ENCODE results near the gene MTHFSD. TPM values are rescaled to one million over a fixed set of nuclear protein-coding genes. Genes with fewer than 3 reads are reported as not detected.

Gene MTHFSD
- total and polyA plus RNA-seq, 4 donors = 9.4 to 28.5 (median 16.6) TPM

- TF ChIP-seq, protein P1, sequence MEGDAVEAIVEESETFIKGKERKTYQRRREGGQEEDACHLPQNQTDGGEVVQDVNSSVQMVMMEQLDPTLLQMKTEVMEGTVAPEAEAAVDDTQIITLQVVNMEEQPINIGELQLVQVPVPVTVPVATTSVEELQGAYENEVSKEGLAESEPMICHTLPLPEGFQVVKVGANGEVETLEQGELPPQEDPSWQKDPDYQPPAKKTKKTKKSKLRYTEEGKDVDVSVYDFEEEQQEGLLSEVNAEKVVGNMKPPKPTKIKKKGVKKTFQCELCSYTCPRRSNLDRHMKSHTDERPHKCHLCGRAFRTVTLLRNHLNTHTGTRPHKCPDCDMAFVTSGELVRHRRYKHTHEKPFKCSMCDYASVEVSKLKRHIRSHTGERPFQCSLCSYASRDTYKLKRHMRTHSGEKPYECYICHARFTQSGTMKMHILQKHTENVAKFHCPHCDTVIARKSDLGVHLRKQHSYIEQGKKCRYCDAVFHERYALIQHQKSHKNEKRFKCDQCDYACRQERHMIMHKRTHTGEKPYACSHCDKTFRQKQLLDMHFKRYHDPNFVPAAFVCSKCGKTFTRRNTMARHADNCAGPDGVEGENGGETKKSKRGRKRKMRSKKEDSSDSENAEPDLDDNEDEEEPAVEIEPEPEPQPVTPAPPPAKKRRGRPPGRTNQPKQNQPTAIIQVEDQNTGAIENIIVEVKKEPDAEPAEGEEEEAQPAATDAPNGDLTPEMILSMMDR (IDR thresholded peaks at IDR 0.05; ENCODE audit: control extremely low read depth, extremely low read depth) = no peak
- ATAC-seq (ENCODE audit: insufficient read depth, low FRiP score) = no peak
- no peak for DNase-seq
- H3K4me3 ChIP-seq = no peak overlapping the region
- H3K27ac ChIP-seq (ENCODE audit: low read depth in 1 of 2, low read length in 1 of 2) = no peak overlapping the region
- WGBS, 2 donors = 93 to 96% methylated on average over 5 of the region's 5 CpGs
- H3K9me3 ChIP-seq (ENCODE audit: control insufficient read depth in 4 of 4, insufficient read depth in 3 of 4, low read length in 3 of 4) = no peaks in the 10 kb centered on the region
- H3K36me3 ChIP-seq (ENCODE audit: control insufficient read depth in 4 of 4, insufficient read depth in 4 of 4, low read length in 4 of 4) = peaks cover 0 to 30% (median 12%) of the 10 kb centered on the region in 4 donors
- no peak overlapping the region for H3K9ac ChIP-seq (ENCODE audit: insufficient read depth in 1 of 2, low read length in 2 of 2)
- H3K4me1 ChIP-seq (ENCODE audit: control insufficient read depth in 5 of 5, insufficient read depth in 5 of 5, low read length in 5 of 5) = peaks cover 0 to 5% (median under 1%) of the 10 kb centered on the region in 5 donors
- H3K27me3 ChIP-seq (ENCODE audit: control insufficient read depth in 3 of 3, insufficient read depth in 3 of 3, low read length in 2 of 3) = no peaks in the 10 kb centered on the region
These were observed 4.8 kb downstream of the MTHFSD start for GRCh38 chr16:86550281-86550680.

DNA sequence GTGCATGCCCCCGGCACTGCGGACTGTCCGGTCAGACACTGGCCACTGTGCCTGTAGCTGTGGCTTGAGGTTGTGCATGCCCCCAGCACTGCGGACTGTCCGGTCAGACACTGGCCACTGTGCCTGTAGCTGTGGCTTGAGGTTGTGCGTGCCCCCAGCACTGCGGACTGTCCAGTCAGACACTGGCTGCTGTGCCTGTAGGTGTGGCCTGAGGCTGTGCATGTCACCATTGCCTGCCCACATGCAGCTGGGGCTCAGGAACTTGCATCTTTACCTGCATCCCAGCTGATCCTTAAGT lies 5.2 kb downstream of the MTHFSD start:
- Histone ChIP-seq H3K27me3 (ENCODE audit: control insufficient read depth in 3 of 3, insufficient read depth in 3 of 3, low read length in 2 of 3) (no peaks in the 10 kb centered on the region), H3K4me1 (ENCODE audit: control insufficient read depth in 5 of 5, insufficient read depth in 5 of 5, low read length in 5 of 5) (peaks cover 0 to 5% (median 0%) of the 10 kb centered on the region in 5 donors), H3K36me3 (ENCODE audit: control insufficient read depth in 4 of 4, insufficient read depth in 4 of 4, low read length in 4 of 4) (peaks cover 0 to 31% (median 14%) of the 10 kb centered on the region in 4 donors), H3K27ac (ENCODE audit: low read depth in 1 of 2, low read length in 1 of 2) (no peak overlapping the region), H3K9me3 (ENCODE audit: control insufficient read depth in 4 of 4, insufficient read depth in 3 of 4, low read length in 3 of 4) (no peaks in the 10 kb centered on the region), H3K4me3 (no peak overlapping the region), H3K9ac (ENCODE audit: insufficient read depth in 1 of 2, low read length in 2 of 2) (no peak overlapping the region)
- TF ChIP-seq, protein P1 (IDR thresholded peaks at IDR 0.05; ENCODE audit: control extremely low read depth, extremely low read depth) = no peak
- 99 to 100% methylated on average over 7 of the region's 7 CpGs for WGBS, 2 donors
- DNase-seq (no peak), ATAC-seq (ENCODE audit: insufficient read depth, low FRiP score) (no peak)

- Histone ChIP-seq H3K36me3 (ENCODE audit: control insufficient read depth in 4 of 4, insufficient read depth in 4 of 4, low read length in 4 of 4) (peaks cover 0 to 31% (median 14%) of the 10 kb centered on the region in 4 donors), H3K9ac (ENCODE audit: insufficient read depth in 1 of 2, low read length in 2 of 2) (no peak overlapping the region), H3K4me1 (ENCODE audit: control insufficient read depth in 5 of 5, insufficient read depth in 5 of 5, low read length in 5 of 5) (peaks cover 0 to 3% (median 0%) of the 10 kb centered on the region in 5 donors), H3K27me3 (ENCODE audit: control insufficient read depth in 3 of 3, insufficient read depth in 3 of 3, low read length in 2 of 3) (no peaks in the 10 kb centered on the region), H3K9me3 (ENCODE audit: control insufficient read depth in 4 of 4, insufficient read depth in 3 of 4, low read length in 3 of 4) (no peaks in the 10 kb centered on the region), H3K4me3 (no peak overlapping the region), H3K27ac (ENCODE audit: low read depth in 1 of 2, low read length in 1 of 2) (no peak overlapping the region)
- 77% methylated on average over 8 of the region's 8 CpGs for WGBS, 2 donors
- TF ChIP-seq, protein P1 (IDR thresholded peaks at IDR 0.05; ENCODE audit: control extremely low read depth, extremely low read depth) = no peak
- no peak for DNase-seq
- no peak for ATAC-seq (ENCODE audit: insufficient read depth, low FRiP score)
These were observed 5.8 kb downstream of the MTHFSD start for GRCh38 chr16:86549076-86549892.
